HUES48 (cell line): ENCODE data around the gene ICAM1.
A peak's percentile ranks its signal among the peaks of the same experiment; 100 is the strongest.

ENCODE experiments used
- H3K27ac ChIP-seq: one replicate; pipeline ENCODE4 v1.7.0; 2013; ENCODE audit warnings: low read depth, low read length, inconsistent platforms
- H3K27me3 ChIP-seq: 2 replicates; pipeline ENCODE4 v1.6.1; 2013; ENCODE audit warnings: mild to moderate bottlenecking, low read length; ENCODE audit not compliant: control insufficient read depth, insufficient read depth
- H3K36me3 ChIP-seq: 2 replicates; pipeline ENCODE4 v1.6.1; 2013; ENCODE audit warnings: low read length; ENCODE audit not compliant: control insufficient read depth, insufficient read depth
- H3K4me1 ChIP-seq: 2 replicates; pipeline ENCODE4 v1.6.1; 2013; ENCODE audit warnings: mild to moderate bottlenecking, low read length; ENCODE audit not compliant: control insufficient read depth, insufficient read depth
- H3K4me3 ChIP-seq: 2 replicates; pipeline ENCODE4 v1.5.1; 2013; ENCODE audit warnings: mild to moderate bottlenecking, low read depth, low read length
- H3K9ac ChIP-seq: 2 replicates; pipeline ENCODE4 v1.6.1; 2013; ENCODE audit warnings: mild to moderate bottlenecking, low read depth, low read length, moderate library complexity
- H3K9me3 ChIP-seq: 2 replicates; pipeline ENCODE4 v1.6.1; 2013; ENCODE audit warnings: low read length; ENCODE audit not compliant: control insufficient read depth, insufficient read depth

The ICAM1 gene

GRCh38 chr19:10332965-10333757 lies 62.2 kb downstream of the ICAM1 start, which contains the start of gene RAVER1:
TSS of gene RAVER1 (minus strand) at chr19:10333529. CDS start at chr19:10333507, 22 bp downstream.
- Histone ChIP-seq H3K27me3 (peaks cover 6% of the 10 kb centered on the region; the same call in 1 of the 2 replicates), H3K9me3 (no peaks in the 10 kb centered on the region), H3K9ac (peak within 1 kb of the TSS; percentile 84), H3K27ac (peak within 1 kb of the TSS; percentile 96), H3K4me1 (peaks cover 12% of the 10 kb centered on the region), H3K4me3 (peak within 1 kb of the TSS; percentile 90), H3K36me3 (peaks cover 27% of the 10 kb centered on the region)

GRCh38 chr19:10333758-10334587 lies 63.1 kb downstream of the ICAM1 start:
- Histone ChIP-seq H3K9me3 (no peaks in the 10 kb centered on the region), H3K4me3 (peak overlapping the region; percentile 90), H3K9ac (no peak overlapping the region), H3K27ac (peak overlapping the region; percentile 16), H3K4me1 (peaks cover 15% of the 10 kb centered on the region), H3K36me3 (peaks cover 19% of the 10 kb centered on the region), H3K27me3 (peaks cover 6% of the 10 kb centered on the region; the same call in 1 of the 2 replicates)

DNA sequence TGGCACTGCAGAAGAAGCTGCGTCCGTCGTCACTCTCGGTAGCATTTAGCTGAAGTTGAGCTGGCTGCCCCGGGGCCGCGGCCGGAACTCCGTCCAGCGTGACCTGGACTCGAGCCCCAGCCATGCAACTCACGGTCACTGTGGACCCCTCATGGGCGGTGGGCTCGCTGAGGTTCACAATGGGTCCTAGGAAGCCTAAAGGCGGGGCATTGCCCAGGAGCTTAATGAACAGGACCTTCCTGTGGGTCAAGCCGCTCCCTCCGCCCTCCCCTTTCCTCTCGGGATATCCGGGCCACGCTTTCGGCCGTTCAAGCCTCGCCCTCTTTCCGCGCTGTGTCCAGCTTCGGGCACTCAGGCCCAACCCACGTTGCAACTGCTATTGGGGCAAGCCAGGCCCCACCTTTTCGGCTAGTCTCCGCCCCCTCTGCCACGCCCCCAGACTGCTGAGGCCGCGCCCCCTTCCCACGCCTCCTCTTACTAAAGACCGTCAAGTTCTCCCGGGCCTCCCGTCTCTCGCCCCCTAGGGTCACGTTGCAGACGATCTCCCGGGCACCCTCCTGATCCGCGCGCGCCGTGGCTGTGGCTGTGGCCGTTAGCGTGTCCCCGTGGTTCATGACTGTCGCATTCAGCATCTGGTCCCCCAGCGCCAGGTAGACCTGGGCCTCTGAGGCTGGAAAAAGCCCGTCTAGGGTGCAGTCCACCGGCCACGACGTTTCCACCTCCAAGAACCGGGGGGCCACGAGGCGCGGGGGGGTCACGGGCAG lies 63.9 kb downstream of the ICAM1 start:
- H3K9ac ChIP-seq, result no peak overlapping the region
- peaks cover 6% of the 10 kb centered on the region; the same call in 1 of the 2 replicates for H3K27me3 ChIP-seq
- H3K4me1 ChIP-seq, result peaks cover 22% of the 10 kb centered on the region
- H3K27ac ChIP-seq, result no peak overlapping the region
- H3K36me3 ChIP-seq, result peaks cover 11% of the 10 kb centered on the region
- peak overlapping the region; percentile 90 for H3K4me3 ChIP-seq
- no peaks in the 10 kb centered on the region for H3K9me3 ChIP-seq

DNA sequence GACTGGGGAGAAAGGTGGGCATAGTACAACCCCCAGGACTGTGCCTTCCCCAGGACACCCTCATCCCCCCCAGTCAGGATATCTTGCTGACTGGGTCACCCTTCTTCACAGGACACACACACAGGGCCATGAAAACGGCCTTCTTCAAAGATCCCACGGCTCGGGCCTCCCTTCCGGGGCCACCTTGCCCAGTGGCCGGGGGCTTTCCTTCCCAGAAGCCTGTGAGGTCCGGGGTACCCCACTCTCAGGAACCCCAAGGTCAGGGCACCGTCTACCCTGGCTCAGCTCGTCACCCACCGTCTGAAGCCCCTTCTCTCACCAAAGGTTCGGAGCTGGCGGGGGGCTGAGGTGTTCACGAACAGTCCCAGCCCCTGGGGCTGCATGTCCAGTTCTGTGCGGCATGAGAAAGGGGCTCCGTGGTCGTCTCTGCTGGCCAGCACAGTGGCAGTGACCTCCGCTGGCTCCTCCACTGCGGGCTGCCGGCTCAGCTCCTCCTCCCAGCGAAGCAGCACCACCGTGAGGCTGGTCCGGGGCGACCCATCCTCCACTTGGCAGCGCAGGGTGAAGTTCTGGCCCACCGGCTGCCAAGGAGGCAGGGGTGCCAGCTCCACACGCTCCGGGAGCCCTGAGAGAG lies 64.5 kb downstream of the ICAM1 start:
- Histone ChIP-seq H3K27ac (no peak overlapping the region), H3K4me1 (peaks cover 22% of the 10 kb centered on the region), H3K9me3 (no peaks in the 10 kb centered on the region), H3K27me3 (peaks cover 6% of the 10 kb centered on the region; the same call in 1 of the 2 replicates), H3K9ac (no peak overlapping the region), H3K36me3 (peaks cover 4% of the 10 kb centered on the region), H3K4me3 (no peak overlapping the region; the same call in 1 of the 2 replicates)
